ENCODE measurements around the gene VCAN. TPM values are rescaled to one million over a fixed set of nuclear protein-coding genes. Genes with fewer than 3 reads are reported as not detected.

Gene VCAN
- total and polyA plus RNA-seq, 2 of the 8 experiments (the other 6 are each of a cell fraction or from before 2014, with no cell fraction given): 146 to 404 TPM

- Histone ChIP-seq H3K27me3 (replicated peaks in 1 of 4; ENCODE audit: control insufficient read depth in 3 of 4, extremely low read depth in 1 of 4, insufficient read depth in 3 of 4, low read length in 3 of 4) (no peaks in the 10 kb centered on the region), H4K91ac (replicated peaks; ENCODE audit: insufficient read length, low read length) (no peak overlapping the region), H3K79me2 (ENCODE audit: control insufficient read depth in 1 of 2, insufficient read depth in 2 of 2, low read length in 2 of 2) (peaks cover 0 to 3% of the 10 kb centered on the region in 2 experiments; a peak in 1 of 4 replicates), H3K18ac (ENCODE audit: extremely low read depth, low read length) (no peak overlapping the region), H3K4me2 (ENCODE audit: insufficient read depth in 1 of 2, low read depth in 2 of 2, low read length in 2 of 2) (no peak overlapping the region), H3K27ac (ENCODE audit: low read depth, low read length) (no peak overlapping the region), H3K36me3 (ENCODE audit: control insufficient read depth in 2 of 4, insufficient read depth in 4 of 4, low read length in 3 of 4) (peaks cover 0 to 52% (median 25%) of the 10 kb centered on the region in 4 experiments; a peak in 7 of 8 replicates), H2BK15ac (ENCODE audit: low read length) (no peak overlapping the region), H3K4ac (replicated peaks; ENCODE audit: insufficient read length, low read depth, low read length) (no peak overlapping the region), H3K23ac (ENCODE audit: insufficient read length) (no peak overlapping the region), H2BK5ac (ENCODE audit: low read depth, low read length) (no peak overlapping the region), H3K4me1 (replicated peaks in 1 of 4; ENCODE audit: control insufficient read depth in 3 of 4, insufficient read depth in 4 of 4, low read length in 3 of 4) (no peaks in the 10 kb centered on the region; a peak in 1 of 7 replicates), H4K20me1 (replicated peaks in 1 of 2; ENCODE audit: control insufficient read depth in 1 of 2, insufficient read depth in 2 of 2, low read length in 2 of 2) (peaks cover 1 to 3% of the 10 kb centered on the region in 2 experiments), H3K14ac (ENCODE audit: insufficient read length) (no peak overlapping the region), H3K9ac (replicated peaks in 1 of 4; ENCODE audit: extremely low read depth in 1 of 4, low read depth in 3 of 4, low read length in 3 of 4) (no peak overlapping the region), H3K4me3 (ENCODE audit: extremely low read depth in 1 of 4, insufficient read depth in 2 of 4, low read depth in 3 of 4, low read length in 4 of 4) (no peak overlapping the region), H4K8ac (ENCODE audit: extremely low read depth, insufficient read depth, low read length) (no peak overlapping the region), H4K5ac (ENCODE audit: insufficient read length, low read depth, low read length) (no peak overlapping the region), H3K79me1 (ENCODE audit: low read depth, low read length) (no peaks in the 10 kb centered on the region), H3K9me3 (ENCODE audit: insufficient read depth in 2 of 2, low read depth in 1 of 2, low read length in 1 of 2) (no peaks in the 10 kb centered on the region), H2BK20ac (ENCODE audit: low read length) (no peak overlapping the region), H2AFZ (ENCODE audit: low read length) (no peak overlapping the region), H2AK5ac (ENCODE audit: low read depth, low read length) (no peak overlapping the region), H3K56ac (replicated peaks; ENCODE audit: insufficient read length, low read depth, low read length) (no peak overlapping the region), H3K23me2 (ENCODE audit: low read depth, low read length) (no peaks in the 10 kb centered on the region), H2BK12ac (ENCODE audit: low read depth, low read length) (no peak overlapping the region), H2BK120ac (replicated peaks; ENCODE audit: low read depth, low read length) (no peak overlapping the region)
- 95% methylated on average over 2 of the region's 2 CpGs; no CpG with 5 or more reads in 1 of the 2 experiments for WGBS, 2 experiments (ENCODE audit: extremely low coverage in 1 of 2, insufficient coverage in 1 of 2, insufficient read length in 1 of 2, insufficient replicate concordance in 2 of 2, low coverage in 1 of 2, low lambda C conversion rate in 2 of 2, missing lambda C conversion rate in 1 of 2)
- DNase-seq (ENCODE audit: low read depth in 1 of 2, low spot score in 2 of 2): no peak
- no peak for FAIRE-seq
- ChIA-PET CTCF (ENCODE audit: partially characterized antibody) (interaction anchor here (1.1 kb wide), 1 partner anchor 11 kb away, joined by 3 read pairs; no protein-coding TSS in a partner anchor), POLR2A (ENCODE audit: partially characterized antibody) (interaction anchor here (0.8 kb wide), 1 partner anchor 82 kb away, joined by 3 read pairs; no protein-coding TSS in a partner anchor)
- TF ChIP-seq ATF3 (IDR thresholded peaks at IDR 0.05; ENCODE audit: insufficient read depth, low read depth, low read length) (no peak), GABPA (IDR thresholded peaks at IDR 0.05; ENCODE audit: borderline replicate concordance, insufficient read depth, low read length) (no peak), MAX (IDR thresholded peaks at IDR 0.05) (no peak), NANOG (IDR thresholded peaks at IDR 0.05; ENCODE audit: insufficient read depth, low read depth, low read length, poor library complexity, severe bottlenecking) (no peak), TBP (IDR thresholded peaks at IDR 0.05; ENCODE audit: low read depth, low read length) (no peak), CBX5 (IDR thresholded peaks at IDR 0.05; ENCODE audit: low read depth, low read length) (no peak), RNF2 (IDR thresholded peaks at IDR 0.05; ENCODE audit: borderline replicate concordance, low read depth, low read length, missing control alignments, poor library complexity, severe bottlenecking) (no peak), RBBP5 (IDR thresholded peaks at IDR 0.05; ENCODE audit: borderline replicate concordance, low read depth, low read length) (no peak), SP1 (IDR thresholded peaks at IDR 0.05; ENCODE audit: low read depth, low read length) (no peak), MAFK (IDR thresholded peaks at IDR 0.05; ENCODE audit: low read depth, low read length) (no peak), BRCA1 (IDR thresholded peaks at IDR 0.05; ENCODE audit: low read depth, low read length) (no peak), CBX8 (IDR thresholded peaks at IDR 0.05; ENCODE audit: borderline replicate concordance, low read depth, low read length) (no peak), BACH1 (IDR thresholded peaks at IDR 0.05; ENCODE audit: low read length) (no peak)
Observed at GRCh38 chr5:83567741-83568140, 96.2 kb downstream of the VCAN start.

Measured in H1 (cell line).